Activated B cell treated with CpG ODN at 0.5 μM for 24 hours (primary cell): Measurements from ENCODE around the gene WFDC10A. TPM values are rescaled to one million over a fixed set of nuclear protein-coding genes. Genes with fewer than 3 reads are reported as not detected.

Experiments used
- ATAC-seq: fragments of 200-7000 bp; cut with Tn5 transposase; one replicate; pipeline ENCODE4 v1.10.0; 2021; ENCODE audit warnings: low read depth, mild to moderate bottlenecking, moderate library complexity
- CTCF ChIA-PET: fragments of 350-600 bp; sonication (Branson Sonifier 250); formaldehyde crosslinking; loops from one replicate; lab custom pipeline; 2021; ENCODE audit warnings: antibody characterized with exemption; lab: Charles Lee
- POLR2A ChIA-PET: fragments of 350-600 bp; sonication (Branson Sonifier 250); formaldehyde crosslinking; loops from one replicate; lab custom pipeline; 2021; ENCODE audit warnings: antibody characterized with exemption; lab: Charles Lee
- DNase-seq: peaks from one replicate; pipeline ENCODE4 v3.0.0; 2022
- H3K27ac Mint-ChIP-seq: one replicate; pipeline ENCODE4 v1.8.0; 2020; ENCODE audit warnings: mixed read lengths
- H3K27me3 Mint-ChIP-seq: one replicate; pipeline ENCODE4 v1.8.0; 2021; ENCODE audit warnings: mixed read lengths
- H3K36me3 Mint-ChIP-seq: one replicate; pipeline ENCODE4 v1.8.0; 2021; ENCODE audit warnings: low read depth, mixed read lengths
- H3K4me1 Mint-ChIP-seq: one replicate; pipeline ENCODE4 v1.8.0; 2021; ENCODE audit warnings: mixed read lengths
- H3K4me3 Mint-ChIP-seq: one replicate; pipeline ENCODE4 v1.8.0; 2020; ENCODE audit warnings: mild to moderate bottlenecking, mixed read lengths
- H3K9me3 Mint-ChIP-seq: one replicate; pipeline ENCODE4 v1.8.0; 2020; ENCODE audit warnings: mixed read lengths
- CTCF ChIP-seq: fragments of 200-600 bp; IDR thresholded peaks from one replicate; pipeline ENCODE4 v1.8.0; 2022; ENCODE audit warnings: antibody characterized with exemption, mild to moderate bottlenecking
- intact Hi-C: fragments of 100-400 bp; cut with micrococcal nuclease; formaldehyde crosslinking; loops from one replicate; pipeline ENCODE4 v1.15.1; 2024
- total RNA-seq: library from RNA; stranded (reverse); gene quantifications from 2 replicates; pipeline ENCODE4 v1.2.3, GENCODE V29; 2022

WFDC10A gene
- total RNA-seq, 1 donor from 2014 or later, result not detected

- POLR2A ChIA-PET, result no interaction called here
- peaks cover 21% of the 10 kb centered on the region for H3K27me3 Mint-ChIP-seq
- intact Hi-C loops, result no loop called here
Measured at GRCh38 chr20:45672765-45673164, 43.2 kb downstream of the WFDC10A start.

GRCh38 chr20:45679650-45680049, 50.1 kb downstream of the WFDC10A start:
- peaks cover 31% of the 10 kb centered on the region for H3K9me3 Mint-ChIP-seq
- POLR2A ChIA-PET, result no interaction called here
- no peaks in the 10 kb centered on the region for H3K4me1 Mint-ChIP-seq
- peaks cover 21% of the 10 kb centered on the region for H3K27me3 Mint-ChIP-seq
- no peak for DNase-seq
- no peak for ATAC-seq
- intact Hi-C loops, result no loop called here
- CTCF ChIA-PET, result no interaction called here
- H3K36me3 Mint-ChIP-seq, result peaks cover 8% of the 10 kb centered on the region
- no peak overlapping the region for H3K27ac Mint-ChIP-seq
- no peak overlapping the region for H3K4me3 Mint-ChIP-seq
- TF ChIP-seq CTCF, result no peak

More at GRCh38 chr20:45672765-45673164, 43.2 kb downstream of the WFDC10A start:
- no peak overlapping the region for H3K4me3 Mint-ChIP-seq
- H3K9me3 Mint-ChIP-seq, result peaks cover 17% of the 10 kb centered on the region
- DNase-seq (no peak), ATAC-seq (no peak)
- H3K36me3 Mint-ChIP-seq, result peaks cover 2% of the 10 kb centered on the region
- H3K27ac Mint-ChIP-seq, result no peak overlapping the region
- no peak for TF ChIP-seq CTCF
- no peaks in the 10 kb centered on the region for H3K4me1 Mint-ChIP-seq
- CTCF ChIA-PET, result no interaction called here

Other genes starting within 250 kb of the WFDC10A start
- gene DBNDD2, start 221.4 kb upstream of the WFDC10A start, total RNA-seq, result 2.6 and 2.7 TPM in 2 replicates
- gene PIGT, start 213.6 kb upstream of the WFDC10A start, total RNA-seq, result 65.8 and 74.5 TPM in 2 replicates
- gene WFDC2, start 160.0 kb upstream of the WFDC10A start, total RNA-seq, result 0.71 TPM in 1 of 2 replicates, not detected in the other
- not detected in 2 replicates for gene SPINT3, start 114.1 kb upstream of the WFDC10A start, total RNA-seq
- not detected in 2 replicates for gene WFDC6, start 90.3 kb upstream of the WFDC10A start, total RNA-seq
- not detected in 2 replicates for gene EPPIN, start 82.3 kb upstream of the WFDC10A start, total RNA-seq
- gene WFDC8, start 50.5 kb upstream of the WFDC10A start, total RNA-seq, result not detected in 2 replicates
- gene WFDC9, start 1.5 kb downstream of the WFDC10A start, total RNA-seq, result not detected in 2 replicates
- gene WFDC11, start 40.5 kb downstream of the WFDC10A start, total RNA-seq, result not detected in 2 replicates
- not detected in 2 replicates for gene WFDC13, start 72.3 kb downstream of the WFDC10A start, total RNA-seq
- not detected in 2 replicates for gene WFDC10B, start 75.3 kb downstream of the WFDC10A start, total RNA-seq
- gene SPINT4, start 92.6 kb downstream of the WFDC10A start, total RNA-seq, result not detected in 2 replicates
- gene WFDC3, start 162.1 kb downstream of the WFDC10A start, total RNA-seq, result not detected in 2 replicates
- gene DNTTIP1, start 162.2 kb downstream of the WFDC10A start, total RNA-seq, result 23.6 and 24.4 TPM in 2 replicates
- 2.4 and 3.3 TPM in 2 replicates for gene UBE2C, start 182.9 kb downstream of the WFDC10A start, total RNA-seq
- gene TNNC2, start 197.6 kb downstream of the WFDC10A start, total RNA-seq, result 0.32 TPM in 1 of 2 replicates, not detected in the other
- gene SNX21, start 204.1 kb downstream of the WFDC10A start, total RNA-seq, result 0.49 and 0.93 TPM in 2 replicates
- gene ACOT8, start 227.7 kb downstream of the WFDC10A start, total RNA-seq, result 24.5 and 27.3 TPM in 2 replicates
- gene ZSWIM3, start 227.9 kb downstream of the WFDC10A start, total RNA-seq, result 5.9 and 6.4 TPM in 2 replicates